Right atrium auricular region (tissue), 2 donors: ENCODE measurements around the gene PUS7. TPM values are rescaled to one million over a fixed set of nuclear protein-coding genes. Genes with fewer than 3 reads are reported as not detected.
A peak's percentile ranks its signal among the peaks of the same experiment; 100 is the strongest.

Experiments used
- DNase-seq: peaks from one replicate; pipeline ENCODE4 v3.0.0-alpha.2; 2019; ENCODE audit warnings: low spot score
- H3K27ac ChIP-seq, 2 donors: fragments of 200-600 bp; sonication (generic); 1 replicate in 1 of 2; 2 replicates in 1 of 2; pipeline ENCODE4 v1.5.1; 2016 to 2019
- H3K27me3 ChIP-seq, 2 donors: fragments of 200-600 bp; sonication (generic); one replicate each; pipeline versions ENCODE4 v1.5.1 to v1.6.0; 2017 to 2019
- H3K36me3 ChIP-seq: fragments of 200-600 bp; sonication (generic); one replicate; pipeline ENCODE4 v1.5.1; 2016
- H3K4me1 ChIP-seq, 2 donors: fragments of 200-600 bp; sonication (generic); one replicate each; pipeline versions ENCODE4 v1.5.1 to v1.6.0; 2017 to 2019
- H3K4me3 ChIP-seq, 2 donors: fragments of 200-600 bp; sonication (generic); 1 replicate in 1 of 2; 2 replicates in 1 of 2; pipeline ENCODE4 v1.5.1; 2017 to 2019; ENCODE audit warnings: mild to moderate bottlenecking in 1 of 2, moderate library complexity in 1 of 2
- H3K9me3 ChIP-seq, 2 donors: fragments of 200-600 bp; sonication (generic); one replicate each; pipeline ENCODE4 v1.5.1; 2019
- CTCF ChIP-seq, 2 donors: fragments of 200-600 bp; sonication (generic); IDR thresholded peaks; one replicate each; pipeline ENCODE4 v1.5.1; 2019; ENCODE audit warnings: antibody characterized with exemption in 2 of 2
- total RNA-seq, 2 donors: library from RNA; depleted of rRNA; stranded (reverse); fragments of >200 nt; gene quantifications; one replicate each; pipeline ENCODE4 v1.1.0, GENCODE V29; 2016

PUS7 gene
- total RNA-seq, 2 donors from 2014 or later = 4.3 to 7.8 TPM

GRCh38 chr7:105512415-105512814, 9.7 kb downstream of the PUS7 start:
- no peaks in the 10 kb centered on the region for H3K4me1 ChIP-seq
- TF ChIP-seq CTCF (IDR thresholded peaks at IDR 0.05) = no peak

GRCh38 chr7:105502173-105502572, 19.9 kb downstream of the PUS7 start:
- no peak overlapping the region for H3K27ac ChIP-seq
- H3K4me1 ChIP-seq = no peaks in the 10 kb centered on the region
- TF ChIP-seq CTCF (IDR thresholded peaks at IDR 0.05) = no peak
- H3K27me3 ChIP-seq = no peaks in the 10 kb centered on the region
- no peak for DNase-seq
- no peaks in the 10 kb centered on the region for H3K36me3 ChIP-seq
- no peaks in the 10 kb centered on the region for H3K9me3 ChIP-seq
- no peak overlapping the region for H3K4me3 ChIP-seq

More at GRCh38 chr7:105512415-105512814, 9.7 kb downstream of the PUS7 start:
- Histone ChIP-seq H3K36me3 (peaks cover 8% of the 10 kb centered on the region), H3K4me3 (no peak overlapping the region), H3K27me3 (no peaks in the 10 kb centered on the region), H3K9me3 (no peaks in the 10 kb centered on the region), H3K27ac (no peak overlapping the region)
- peak; percentile 18 for DNase-seq

- DNase-seq = no peak
- no peaks in the 10 kb centered on the region for H3K9me3 ChIP-seq
- H3K4me1 ChIP-seq = no peaks in the 10 kb centered on the region
- no peak for TF ChIP-seq CTCF (IDR thresholded peaks at IDR 0.05)
- no peak overlapping the region for H3K27ac ChIP-seq
- H3K4me3 ChIP-seq = no peak overlapping the region
- no peaks in the 10 kb centered on the region for H3K27me3 ChIP-seq
- no peaks in the 10 kb centered on the region for H3K36me3 ChIP-seq
Observed at GRCh38 chr7:105497016-105497415, 25.1 kb downstream of the PUS7 start.

- H3K36me3 ChIP-seq = no peaks in the 10 kb centered on the region
- H3K4me1 ChIP-seq = no peaks in the 10 kb centered on the region
- no peak overlapping the region for H3K4me3 ChIP-seq
- no peak for DNase-seq
- TF ChIP-seq CTCF (IDR thresholded peaks at IDR 0.05) = no peak
- H3K27ac ChIP-seq = no peak overlapping the region
- no peaks in the 10 kb centered on the region for H3K27me3 ChIP-seq
- H3K9me3 ChIP-seq = no peaks in the 10 kb centered on the region
Observed at GRCh38 chr7:105496521-105496920, 25.6 kb downstream of the PUS7 start.

GRCh38 chr7:105493923-105494315, 28.2 kb downstream of the PUS7 start:
- Histone ChIP-seq H3K27ac (no peak overlapping the region), H3K4me3 (no peak overlapping the region)

More at GRCh38 chr7:105493923-105494315, 28.2 kb downstream of the PUS7 start:
- TF ChIP-seq CTCF (IDR thresholded peaks at IDR 0.05) = no peak
- DNase-seq = no peak
- no peaks in the 10 kb centered on the region for H3K36me3 ChIP-seq
- H3K9me3 ChIP-seq = no peaks in the 10 kb centered on the region
- no peaks in the 10 kb centered on the region for H3K4me1 ChIP-seq
- H3K27me3 ChIP-seq = no peaks in the 10 kb centered on the region
